GM23338 (cell line): Measurements from ENCODE around the gene ESR1. TPM values are rescaled to one million over a fixed set of nuclear protein-coding genes. Genes with fewer than 3 reads are reported as not detected.

ENCODE experiments used
- ATAC-seq: fragments of 200-7000 bp; cut with Tn5 transposase; 3 replicates; pipeline ENCODE4 v1.9.1; 2020
- DNase-seq: peaks from one replicate; pipeline ENCODE4 v3.0.0-alpha.2; 2015; ENCODE audit warnings: low spot score
- H2AFZ ChIP-seq: fragments of 200-600 bp; sonication (generic); 2 replicates; pipeline ENCODE4 v1.8.0; 2016; ENCODE audit warnings: antibody characterized with exemption, mild to moderate bottlenecking, moderate library complexity
- H3F3A ChIP-seq: fragments of 200-600 bp; sonication (generic); replicated peaks from 2 replicates; pipeline ENCODE4 v1.8.0; 2017; ENCODE audit warnings: antibody characterized with exemption, mixed run types, low read depth
- H3K27ac ChIP-seq: fragments of 200-600 bp; sonication (generic); 2 replicates; pipeline ENCODE4 v1.6.1; 2016; ENCODE audit warnings: low read depth
- H3K27me3 ChIP-seq: fragments of 200-600 bp; sonication (generic); 2 replicates; pipeline ENCODE4 v1.8.0; 2016; ENCODE audit warnings: mild to moderate bottlenecking, mixed run types, moderate library complexity; ENCODE audit not compliant: insufficient read depth
- H3K36me3 ChIP-seq: fragments of 200-600 bp; sonication (generic); 2 replicates; pipeline ENCODE4 v1.8.0; 2016; ENCODE audit warnings: mild to moderate bottlenecking; ENCODE audit not compliant: insufficient read depth
- H3K4me1 ChIP-seq: fragments of 200-600 bp; sonication (generic); 2 replicates; pipeline ENCODE4 v1.8.0; 2016; ENCODE audit warnings: mild to moderate bottlenecking, moderate library complexity; ENCODE audit not compliant: insufficient read depth
- H3K4me2 ChIP-seq: fragments of 200-600 bp; sonication (generic); 2 replicates; pipeline ENCODE4 v1.7.1; 2017; ENCODE audit warnings: mixed run types
- H3K4me3 ChIP-seq: fragments of 200-600 bp; sonication (generic); 2 replicates; pipeline ENCODE4 v1.6.1; 2016; ENCODE audit warnings: mixed run types
- H3K79me2 ChIP-seq: fragments of 200-600 bp; sonication (generic); replicated peaks from 2 replicates; pipeline ENCODE4 v1.8.0; 2017; ENCODE audit warnings: mild to moderate bottlenecking; ENCODE audit not compliant: insufficient read depth
- H3K9me2 ChIP-seq: fragments of 200-600 bp; sonication (generic); 2 replicates; pipeline ENCODE4 v1.8.0; 2017; ENCODE audit not compliant: insufficient read depth
- H4K20me1 ChIP-seq: fragments of 200-600 bp; sonication (generic); replicated peaks from 2 replicates; pipeline ENCODE4 v1.8.0; 2017; ENCODE audit warnings: mild to moderate bottlenecking; ENCODE audit not compliant: insufficient read depth
- H3K27ac Mint-ChIP-seq: 2 replicates; pipeline ENCODE4 v1.8.0; 2020; ENCODE audit warnings: inconsistent platforms, mild to moderate bottlenecking, moderate library complexity, mixed read lengths
- H3K27me3 Mint-ChIP-seq: 3 replicates; pipeline ENCODE4 v1.8.0; 2022; ENCODE audit warnings: low read depth, mild to moderate bottlenecking, moderate library complexity, mixed read lengths, inconsistent platforms; ENCODE audit not compliant: insufficient read depth, poor library complexity
- H3K36me3 Mint-ChIP-seq: 3 replicates; pipeline ENCODE4 v1.8.0; 2021; ENCODE audit warnings: low read depth, mild to moderate bottlenecking, inconsistent platforms, moderate library complexity, mixed read lengths
- H3K4me1 Mint-ChIP-seq: 3 replicates; pipeline ENCODE4 v1.8.0; 2020; ENCODE audit warnings: mild to moderate bottlenecking, inconsistent platforms, mixed read lengths
- H3K4me3 Mint-ChIP-seq: 3 replicates; pipeline ENCODE4 v1.8.0; 2021; ENCODE audit warnings: moderate library complexity, mild to moderate bottlenecking, inconsistent platforms, mixed read lengths
- H3K9me3 Mint-ChIP-seq: 3 replicates; pipeline ENCODE4 v1.8.0; 2020; ENCODE audit warnings: moderate library complexity, mild to moderate bottlenecking, inconsistent platforms, mixed read lengths
- CTCF ChIP-seq, 2 experiments: fragments of 200-600 bp in 1 of 2; sonication (generic) in 1 of 2; conservative IDR thresholded peaks; 2 replicates each; pipeline versions ENCODE4 v1.5.1 to v1.6.1; 2016 to 2017; ENCODE audit warnings: antibody characterized with exemption in 2 of 2, low read depth in 2 of 2, mild to moderate bottlenecking in 2 of 2, moderate library complexity in 1 of 2
- ETS1 ChIP-seq: IDR thresholded peaks from 2 replicates; pipeline ENCODE4 v1.6.1; 2016; ENCODE audit warnings: antibody characterized with exemption
- EZH2 ChIP-seq: fragments of 200-600 bp; sonication (generic); IDR thresholded peaks from one replicate; pipeline ENCODE4 v1.8.0; 2017; ENCODE audit warnings: antibody characterized with exemption, mild to moderate bottlenecking, low read depth; ENCODE audit not compliant: unreplicated experiment
- EZH2phosphoT487 ChIP-seq: fragments of 200-600 bp; sonication (generic); IDR thresholded peaks from one replicate; pipeline ENCODE4 v1.8.1; 2018; ENCODE audit warnings: antibody characterized with exemption; ENCODE audit not compliant: unreplicated experiment
- JUNB ChIP-seq: IDR thresholded peaks from one replicate; pipeline ENCODE4 v1.6.1; 2016; ENCODE audit warnings: antibody characterized with exemption; ENCODE audit not compliant: unreplicated experiment
- NANOG ChIP-seq: IDR thresholded peaks from 2 replicates; pipeline ENCODE4 v1.6.1; 2016; ENCODE audit warnings: antibody characterized with exemption, borderline replicate concordance
- POLR2AphosphoS5 ChIP-seq: IDR thresholded peaks from 2 replicates; pipeline ENCODE4 v1.6.1; 2016; ENCODE audit warnings: antibody characterized with exemption, low read depth
- REST ChIP-seq: IDR thresholded peaks from one replicate; pipeline ENCODE4 v1.6.1; 2018; ENCODE audit warnings: antibody characterized with exemption; ENCODE audit not compliant: unreplicated experiment
- STAT1 ChIP-seq: IDR thresholded peaks from one replicate; pipeline ENCODE4 v1.6.1; 2016; ENCODE audit warnings: antibody characterized with exemption; ENCODE audit not compliant: unreplicated experiment
- ZNF114 ChIP-seq: fragments of 250-450 bp; sonication (Bioruptor Pico); IDR thresholded peaks from 2 replicates; pipeline ENCODE4 v1.5.0; 2020; ENCODE audit warnings: mild to moderate bottlenecking, moderate library complexity
- ZNF331 ChIP-seq: fragments of 250-450 bp; sonication (Bioruptor Pico); IDR thresholded peaks from 2 replicates; pipeline ENCODE4 v1.5.0; 2020; ENCODE audit warnings: low read depth, mild to moderate bottlenecking, moderate library complexity
- polyA plus RNA-seq: library from polyadenylated mRNA; unstranded; fragments of >200 nt; fragmentation: Nextera tagmentation; extraction: Ambion mirVana; gene quantifications from 2 replicates; pipeline ENCODE4 v1.2.1, GENCODE V29; 2016
- total RNA-seq: library from RNA; depleted of rRNA; stranded (reverse); fragments of >200 nt; shearing (Covaris generic); gene quantifications from 2 replicates; pipeline ENCODE4 v1.2.3, GENCODE V29; 2014

The ESR1 gene
- total and polyA plus RNA-seq, 2 experiments from 2014 or later = 0.94 TPM; not detected in 1

- Mint-ChIP-seq H3K4me1 (peaks cover 10% of the 10 kb centered on the region), H3K9me3 (no peaks in the 10 kb centered on the region), H3K27ac (no peak overlapping the region), H3K36me3 (no peaks in the 10 kb centered on the region), H3K27me3 (peaks cover 2% of the 10 kb centered on the region), H3K4me3 (no peak overlapping the region)
- H3K4me3 ChIP-seq = no peak overlapping the region
- DNase-seq (no peak), ATAC-seq (no peak)
- no peaks in the 10 kb centered on the region for H3K36me3 ChIP-seq
- no peaks in the 10 kb centered on the region for H3K27me3 ChIP-seq
- H2AFZ ChIP-seq = no peak overlapping the region
- H3F3A ChIP-seq = no peaks in the 10 kb centered on the region
- no peak overlapping the region for H3K27ac ChIP-seq
- no peaks in the 10 kb centered on the region for H3K9me2 ChIP-seq
- no peaks in the 10 kb centered on the region for H3K79me2 ChIP-seq
- no peaks in the 10 kb centered on the region for H3K4me1 ChIP-seq
- no peak for TF ChIP-seq ZNF114 (CRISPR knock-in tag)
- no peak for TF ChIP-seq CTCF (conservative IDR thresholded peaks at IDR 0.05; ENCODE audit: low read depth in 2 of 2)
- TF ChIP-seq EZH2phosphoT487 = no peak
- no peak for TF ChIP-seq ZNF331 (CRISPR knock-in tag)
- no peak for TF ChIP-seq ETS1
- no peak for TF ChIP-seq NANOG
- TF ChIP-seq JUNB = no peak
- no peak for TF ChIP-seq EZH2
- TF ChIP-seq REST = no peak
- H3K4me2 ChIP-seq = no peak overlapping the region
- H4K20me1 ChIP-seq = no peaks in the 10 kb centered on the region
Observed at GRCh38 chr6:152148412-152148811, 340.9 kb downstream of the ESR1 start.

GRCh38 chr6:152150196-152150595, 342.7 kb downstream of the ESR1 start:
- no peaks in the 10 kb centered on the region for H3K36me3 Mint-ChIP-seq
- no peaks in the 10 kb centered on the region for H4K20me1 ChIP-seq
- no peak overlapping the region for H3K4me3 Mint-ChIP-seq
- no peak overlapping the region for H3K4me2 ChIP-seq
- H3K27me3 Mint-ChIP-seq = peaks cover 2% of the 10 kb centered on the region
- H3K79me2 ChIP-seq = no peaks in the 10 kb centered on the region
- ATAC-seq = no peak
- H3K36me3 ChIP-seq = no peaks in the 10 kb centered on the region
- H3K4me3 ChIP-seq = no peak overlapping the region
- H3K9me3 Mint-ChIP-seq = no peaks in the 10 kb centered on the region
- H3K27ac ChIP-seq = no peak overlapping the region
- H3K27ac Mint-ChIP-seq = no peak overlapping the region
- H3K4me1 Mint-ChIP-seq = peaks cover 9% of the 10 kb centered on the region
- no peaks in the 10 kb centered on the region for H3F3A ChIP-seq
- H3K27me3 ChIP-seq = no peaks in the 10 kb centered on the region
- DNase-seq = no peak
- H3K4me1 ChIP-seq = no peaks in the 10 kb centered on the region
- no peaks in the 10 kb centered on the region for H3K9me2 ChIP-seq
- no peak overlapping the region for H2AFZ ChIP-seq
- TF ChIP-seq NANOG = no peak
- TF ChIP-seq REST = no peak
- no peak for TF ChIP-seq ZNF114 (CRISPR knock-in tag)
- no peak for TF ChIP-seq EZH2phosphoT487
- no peak for TF ChIP-seq CTCF (conservative IDR thresholded peaks at IDR 0.05; ENCODE audit: low read depth in 2 of 2)
- TF ChIP-seq EZH2 = no peak
- TF ChIP-seq STAT1 = no peak
- TF ChIP-seq POLR2AphosphoS5 = no peak
- no peak for TF ChIP-seq ZNF331 (CRISPR knock-in tag)
